K562 (cell line): ENCODE measurements around the gene NFKB2. TPM values are rescaled to one million over a fixed set of nuclear protein-coding genes. Genes with fewer than 3 reads are reported as not detected.

Experiments used
- AFF4 ChIP-seq: sonication (generic); formaldehyde crosslinking; IDR thresholded peaks from 2 replicates; pipeline ENCODE4 v1.8.0; 2023; ENCODE audit warnings: mild to moderate bottlenecking, missing genetic modification reagents
- BCOR ChIP-seq: fragments of 450-650 bp; IDR thresholded peaks from 2 replicates; pipeline ENCODE4 v1.6.1; 2016
- CREB3 ChIP-seq: fragments of 450-650 bp; conservative IDR thresholded peaks from 2 replicates; pipeline ENCODE4 v1.6.1; 2016; ENCODE audit warnings: missing genetic modification characterization, low read depth, mild to moderate bottlenecking, missing compliant biosample characterization, moderate library complexity
- ELF2 ChIP-seq: fragments of 250-450 bp; sonication (Bioruptor Pico); IDR thresholded peaks from 2 replicates; pipeline ENCODE4 v1.5.0; 2021; ENCODE audit warnings: mild to moderate bottlenecking
- HMGN3 ChIP-seq: IDR thresholded peaks from 2 replicates; pipeline ENCODE4 v1.6.1; 2011; ENCODE audit warnings: borderline replicate concordance, low read depth, mild to moderate bottlenecking, mixed read lengths, low read length; ENCODE audit not compliant: insufficient read length; ENCODE audit errors: extremely low read depth
- ILK ChIP-seq: fragments of 450-650 bp; IDR thresholded peaks from 2 replicates; pipeline ENCODE4 v1.6.1; 2016; ENCODE audit warnings: missing genetic modification characterization, low read depth, mild to moderate bottlenecking, missing compliant biosample characterization, moderate library complexity, borderline replicate concordance
- L3MBTL2 ChIP-seq: fragments of 450-650 bp; IDR thresholded peaks from 2 replicates; pipeline ENCODE4 v1.6.1; 2016; ENCODE audit warnings: mild to moderate bottlenecking, moderate library complexity
- MNT ChIP-seq, 2 experiments: fragments of 450-650 bp; conservative IDR thresholded peaks; 2 replicates each; pipeline ENCODE4 v1.6.1; 2017; ENCODE audit warnings: mild to moderate bottlenecking in 2 of 2, moderate library complexity in 2 of 2
- NFYB ChIP-seq: IDR thresholded peaks from 2 replicates; pipeline ENCODE4 v1.6.1; 2011; ENCODE audit warnings: mild to moderate bottlenecking, moderate library complexity; ENCODE audit not compliant: insufficient read length; ENCODE audit errors: extremely low read depth
- NR2C1 ChIP-seq, 2 experiments: fragments of 450-650 bp; IDR thresholded peaks; 2 replicates each; pipeline ENCODE4 v1.6.1; 2017; ENCODE audit warnings: mild to moderate bottlenecking in 2 of 2, antibody characterized with exemption in 1 of 2, inconsistent platforms in 1 of 2, missing compliant biosample characterization in 1 of 2, missing genetic modification characterization in 1 of 2
- PHF20 ChIP-seq: fragments of 450-650 bp; IDR thresholded peaks from 2 replicates; pipeline ENCODE4 v1.6.1; 2018; ENCODE audit not compliant: partially characterized antibody
- PML ChIP-seq: IDR thresholded peaks from 2 replicates; pipeline ENCODE4 v1.6.1; 2012; ENCODE audit warnings: low read length, inconsistent platforms
- SMC3 ChIP-seq: conservative IDR thresholded peaks from 2 replicates; pipeline ENCODE4 v1.6.1; 2011; ENCODE audit warnings: low read depth, low read length, improper control_type of control experiment; ENCODE audit not compliant: insufficient read depth
- WHSC1 ChIP-seq: IDR thresholded peaks from one replicate; pipeline ENCODE4 v1.6.1; 2012; ENCODE audit warnings: low read length, control low read depth, inconsistent platforms
- ZNF561 ChIP-seq: fragments of 450-650 bp; formaldehyde crosslinking; conservative IDR thresholded peaks from 2 replicates; pipeline ENCODE4 v1.4.0; 2020; ENCODE audit warnings: mild to moderate bottlenecking, moderate library complexity
- polyA plus RNA-seq, 8 experiments: library from polyadenylated mRNA; depleted of rRNA in 4 of 8; stranded (reverse) in 5 of 8; unstranded in 3 of 8; fragments of >200 nt; fragmentation: Nextera tagmentation in 2 of 8; fragmentation: Illumina TruSeq in 1 of 8; extraction: Ambion mirVana in 2 of 8; extraction: Trizol in 1 of 8; gene quantifications; 2 replicates each; pipeline versions ENCODE4 v1.2.1 to v1.2.3, GENCODE V29; 2011 to 2014; ENCODE audit warnings: inconsistent platforms in 1 of 8, missing spikeins in 1 of 8
- total RNA-seq, 7 experiments: library from RNA; depleted of rRNA in 6 of 7; stranded (reverse); fragments of >200 nt in 6 of 7; fragmentation: Illumina TruSeq in 2 of 7; extraction: Trizol in 2 of 7; gene quantifications; 2 replicates each; pipeline versions ENCODE4 v1.2.1 to v1.2.3, GENCODE V29; 2011 to 2021; ENCODE audit warnings: low replicate concordance in 1 of 7
- TF ChIP-seq, protein P1 (sequence below), 3 experiments: fragments of 200-800 bp in 1 of 3; fragments of 250-450 bp in 1 of 3; fragments of 450-650 bp in 1 of 3; sonication (Bioruptor Pico) in 1 of 3; sonication (Bioruptor generic) in 1 of 3; formaldehyde crosslinking in 1 of 3; IDR thresholded peaks; 2 replicates each; pipeline versions ENCODE4 v1.6.1 to v1.8.0; 2016 to 2022; ENCODE audit warnings: mild to moderate bottlenecking in 2 of 3, missing genetic modification characterization in 2 of 3, missing compliant biosample characterization in 1 of 3, moderate library complexity in 1 of 3

NFKB2 gene
- total and polyA plus RNA-seq, 9 of the 15 experiments (the other 6 are each of a cell fraction or from before 2014, with no cell fraction given), result 0.07 to 20.3 (median 7.9) TPM

DNA sequence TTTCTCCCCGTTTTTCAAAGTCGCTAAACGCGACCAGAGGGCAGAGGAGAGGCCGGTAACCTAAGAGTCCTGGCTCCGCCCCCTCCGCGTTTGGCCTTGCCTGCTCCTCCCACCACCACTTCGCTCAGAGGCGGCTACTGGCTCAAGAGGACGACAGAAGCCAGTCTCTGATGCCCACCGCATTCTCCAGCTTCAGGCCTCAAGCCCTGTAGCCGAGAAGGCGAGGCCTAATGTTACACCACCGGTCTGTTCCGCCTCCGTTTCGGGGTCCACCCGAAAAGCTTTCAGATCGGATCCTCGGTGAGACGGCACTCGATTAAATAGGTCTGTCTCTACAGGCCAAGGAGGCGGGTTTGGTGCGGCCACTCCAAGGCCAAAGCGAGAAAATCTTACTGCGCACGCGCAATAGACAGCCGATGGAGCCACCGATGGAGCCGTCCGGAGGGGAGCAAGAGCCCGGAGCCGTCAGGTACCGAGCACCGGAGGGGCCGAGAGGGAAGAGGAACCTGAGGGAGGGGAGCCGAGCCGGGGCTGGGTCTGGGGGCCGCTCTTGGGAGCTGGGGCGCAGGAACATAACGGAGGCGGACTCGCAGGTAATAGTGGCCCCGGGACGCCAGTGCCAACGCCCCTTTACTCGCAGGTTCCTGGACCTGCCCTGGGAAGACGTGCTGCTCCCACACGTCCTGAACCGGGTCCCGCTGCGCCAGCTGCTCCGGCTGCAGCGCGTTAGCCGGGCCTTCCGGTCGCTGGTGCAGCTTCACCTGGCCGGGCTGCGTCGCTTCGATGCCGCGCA is 25.4 kb downstream of the NFKB2 start, which contains the start of gene FBXL15 (continued):
- TF ChIP-seq MNT (conservative IDR thresholded peaks at IDR 0.05) (peak; percentile 37 to 76; a peak in 3 of 4 replicates), NR2C1 (IDR thresholded peaks at IDR 0.05) (no peak), NR2C1 (tag; IDR thresholded peaks at IDR 0.05) (peak; percentile 65), NFYB (no peak), PML (peak; percentile 26; the same call in 1 of the 2 replicates), CREB3 (tag) (no peak), PHF20 (peak; percentile 72), HMGN3 (peak; percentile 21), L3MBTL2 (peak; percentile 81), AFF4 (CRISPR knock-in tag) (peak; percentile 75; the same call in 1 of the 2 replicates), WHSC1 (no peak), ZNF561 (CRISPR knock-in tag) (no peak), BCOR (peak; percentile 36; the same call in 1 of the 2 replicates), ELF2 (CRISPR knock-in tag) (0 out of 2 replicates have a peak, but pooled peaks have one; percentile 30), SMC3 (0 out of 2 replicates have a peak, but pooled peaks have one; percentile 14), ILK (tag) (no peak)
- TF ChIP-seq, protein P1, sequence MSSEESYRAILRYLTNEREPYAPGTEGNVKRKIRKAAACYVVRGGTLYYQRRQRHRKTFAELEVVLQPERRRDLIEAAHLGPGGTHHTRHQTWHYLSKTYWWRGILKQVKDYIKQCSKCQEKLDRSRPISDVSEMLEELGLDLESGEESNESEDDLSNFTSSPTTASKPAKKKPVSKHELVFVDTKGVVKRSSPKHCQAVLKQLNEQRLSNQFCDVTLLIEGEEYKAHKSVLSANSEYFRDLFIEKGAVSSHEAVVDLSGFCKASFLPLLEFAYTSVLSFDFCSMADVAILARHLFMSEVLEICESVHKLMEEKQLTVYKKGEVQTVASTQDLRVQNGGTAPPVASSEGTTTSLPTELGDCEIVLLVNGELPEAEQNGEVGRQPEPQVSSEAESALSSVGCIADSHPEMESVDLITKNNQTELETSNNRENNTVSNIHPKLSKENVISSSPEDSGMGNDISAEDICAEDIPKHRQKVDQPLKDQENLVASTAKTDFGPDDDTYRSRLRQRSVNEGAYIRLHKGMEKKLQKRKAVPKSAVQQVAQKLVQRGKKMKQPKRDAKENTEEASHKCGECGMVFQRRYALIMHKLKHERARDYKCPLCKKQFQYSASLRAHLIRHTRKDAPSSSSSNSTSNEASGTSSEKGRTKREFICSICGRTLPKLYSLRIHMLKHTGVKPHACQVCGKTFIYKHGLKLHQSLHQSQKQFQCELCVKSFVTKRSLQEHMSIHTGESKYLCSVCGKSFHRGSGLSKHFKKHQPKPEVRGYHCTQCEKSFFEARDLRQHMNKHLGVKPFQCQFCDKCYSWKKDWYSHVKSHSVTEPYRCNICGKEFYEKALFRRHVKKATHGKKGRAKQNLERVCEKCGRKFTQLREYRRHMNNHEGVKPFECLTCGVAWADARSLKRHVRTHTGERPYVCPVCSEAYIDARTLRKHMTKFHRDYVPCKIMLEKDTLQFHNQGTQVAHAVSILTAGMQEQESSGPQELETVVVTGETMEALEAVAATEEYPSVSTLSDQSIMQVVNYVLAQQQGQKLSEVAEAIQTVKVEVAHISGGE (CRISPR knock-in tag; IDR thresholded peaks at IDR 0.05), result peak; percentile 94 to 100 (median 98)
